Measurements from ENCODE around the gene ARL8A.
"Not testable (repeated sequence)": the region's sequence is repeated elsewhere in the genome, so short reads cannot be mapped to it uniquely, and the experiment has no call there.

Gene ARL8A

DNA sequence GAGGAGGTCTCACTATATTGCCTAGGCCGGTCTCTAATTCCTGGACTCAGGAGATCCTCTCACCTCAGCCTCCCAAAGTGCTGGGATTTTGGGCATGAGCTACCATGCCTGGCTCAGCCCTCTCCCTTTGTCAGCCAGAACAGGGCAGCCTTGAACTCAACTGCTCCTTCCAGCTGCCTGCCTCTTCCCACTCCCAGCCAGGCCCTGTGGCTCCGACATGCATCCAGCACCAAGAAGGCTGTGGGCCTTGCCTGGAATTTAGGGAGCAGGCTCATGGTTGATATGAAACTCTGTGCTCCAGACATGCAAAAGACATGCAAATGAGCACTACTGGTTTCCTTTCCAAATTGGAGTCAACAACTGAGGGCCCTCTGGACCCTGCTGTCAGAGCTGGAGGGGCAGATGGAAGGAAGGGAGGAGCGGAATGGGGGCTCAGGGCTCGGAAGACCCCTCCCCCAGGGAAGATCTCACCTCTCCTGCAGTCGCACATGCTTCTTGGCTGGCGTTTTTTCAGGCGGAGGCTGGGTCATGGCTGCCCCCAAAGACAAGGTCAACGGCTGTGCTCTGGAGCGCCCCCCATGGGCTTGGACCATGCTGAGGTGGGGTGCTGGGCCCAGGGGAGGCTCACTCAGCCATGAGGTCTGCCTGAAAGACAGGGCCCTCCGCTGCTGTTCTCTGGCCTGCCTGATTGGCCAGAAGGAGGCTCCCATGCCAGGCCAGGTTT, 14.4 kb upstream of the ARL8A start:
- no peak for DNase-seq (ENCODE audit: low read depth)

DNA sequence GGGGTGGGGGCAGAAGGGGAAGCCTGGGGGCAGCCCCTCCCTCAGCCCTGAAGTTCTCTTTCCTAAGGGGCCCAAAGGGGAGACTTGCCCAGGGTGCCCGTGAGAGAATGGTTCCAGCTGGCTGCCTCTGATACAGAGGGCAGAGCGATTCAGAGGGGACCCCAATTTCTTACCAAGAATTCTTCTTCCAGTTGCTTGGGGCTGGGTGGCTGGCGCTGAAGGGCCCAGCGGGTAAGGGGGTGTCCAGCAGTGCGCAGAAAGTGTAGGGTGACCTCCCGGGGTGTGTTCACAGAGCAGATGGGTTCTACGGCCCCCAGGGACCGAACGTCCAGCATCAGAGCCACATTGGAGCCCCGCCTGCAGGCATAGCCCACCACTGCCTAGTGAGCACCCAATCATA, 13.4 kb upstream of the ARL8A start:
- DNase-seq (ENCODE audit: low read depth), result no peak

DNA sequence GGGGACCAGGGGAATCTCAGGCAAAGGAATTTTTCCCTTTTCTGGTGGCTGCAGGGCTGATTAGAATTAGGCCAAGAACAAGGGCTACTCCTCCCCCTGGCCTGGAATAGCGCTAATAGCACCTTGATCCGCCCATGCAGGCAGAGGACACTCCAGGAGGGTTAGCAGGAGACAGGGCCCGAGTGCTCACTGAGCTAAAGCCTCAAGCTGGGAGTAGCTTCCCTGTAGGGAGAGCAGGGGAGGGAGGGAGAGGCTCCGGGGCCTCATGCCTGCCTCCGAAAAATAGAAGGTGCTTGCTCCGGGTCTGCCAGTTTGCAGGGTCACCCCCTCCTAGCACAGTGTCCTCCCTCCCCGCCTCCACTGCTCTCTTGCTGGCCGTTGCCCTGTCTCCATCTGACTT, 12.1 kb upstream of the ARL8A start:
- DNase-seq (ENCODE audit: low read depth), result no peak

DNA sequence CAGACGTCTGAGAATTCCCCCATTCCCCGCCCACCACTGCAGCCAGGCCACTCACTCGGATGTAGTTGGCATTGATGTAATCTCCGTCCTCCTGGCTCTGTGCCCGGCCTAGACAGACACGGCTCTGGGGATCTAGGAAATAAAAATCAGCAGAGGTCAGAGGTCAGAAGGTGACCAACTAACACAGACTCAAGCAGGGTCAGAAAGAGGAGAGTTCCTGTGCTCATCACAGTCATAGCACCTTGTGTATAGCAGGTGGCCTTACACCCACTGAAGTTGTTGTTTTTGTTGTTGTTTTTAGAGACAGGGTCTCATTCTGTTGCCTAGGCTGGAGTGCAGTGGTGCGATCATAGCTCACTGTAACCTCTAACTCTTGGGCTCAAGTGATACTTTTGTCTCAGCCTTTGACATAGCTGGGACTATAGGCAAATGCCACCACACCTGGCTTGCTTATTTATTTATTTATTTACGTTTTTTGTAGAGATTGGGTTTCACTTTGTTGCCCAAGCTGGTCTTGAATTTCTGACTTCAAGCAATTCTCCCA, 11.0 kb upstream of the ARL8A start:
- DNase-seq (ENCODE audit: low read depth), result no peak

DNA sequence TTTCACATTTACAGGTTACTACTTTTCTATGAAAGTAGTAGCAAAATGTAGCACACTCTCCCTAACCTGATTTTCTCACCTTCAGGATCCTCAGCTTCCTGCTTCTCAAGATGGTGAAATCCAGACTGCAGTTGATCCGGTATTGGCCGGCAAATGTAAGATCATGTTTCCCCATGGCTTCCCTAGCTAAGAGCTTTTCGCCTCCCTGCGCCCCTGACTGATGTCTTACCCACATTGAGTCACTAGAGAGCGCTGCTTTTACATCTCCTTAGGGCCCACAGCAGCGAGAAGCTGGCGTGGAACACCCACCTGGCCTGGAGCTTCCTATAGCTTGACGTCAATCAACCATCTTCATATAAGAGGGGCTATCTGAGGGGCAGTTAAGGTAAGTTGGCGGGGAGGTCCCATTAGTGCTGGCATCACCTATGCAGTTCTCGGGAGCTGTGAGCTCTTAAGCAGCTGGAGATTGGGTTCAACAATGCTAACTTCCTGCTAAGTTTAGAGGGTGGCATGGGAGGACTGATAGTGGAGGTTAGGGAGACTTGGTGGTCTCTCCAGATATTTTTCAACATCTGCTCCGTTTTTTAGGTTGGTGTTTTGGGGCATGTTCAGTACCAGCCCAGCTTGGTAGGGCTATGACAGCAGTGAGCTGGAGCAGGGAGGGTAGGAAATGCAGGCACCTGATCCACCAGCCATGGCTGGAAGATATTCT, 10.4 kb upstream of the ARL8A start:
- no peak for DNase-seq (ENCODE audit: low read depth)

DNA sequence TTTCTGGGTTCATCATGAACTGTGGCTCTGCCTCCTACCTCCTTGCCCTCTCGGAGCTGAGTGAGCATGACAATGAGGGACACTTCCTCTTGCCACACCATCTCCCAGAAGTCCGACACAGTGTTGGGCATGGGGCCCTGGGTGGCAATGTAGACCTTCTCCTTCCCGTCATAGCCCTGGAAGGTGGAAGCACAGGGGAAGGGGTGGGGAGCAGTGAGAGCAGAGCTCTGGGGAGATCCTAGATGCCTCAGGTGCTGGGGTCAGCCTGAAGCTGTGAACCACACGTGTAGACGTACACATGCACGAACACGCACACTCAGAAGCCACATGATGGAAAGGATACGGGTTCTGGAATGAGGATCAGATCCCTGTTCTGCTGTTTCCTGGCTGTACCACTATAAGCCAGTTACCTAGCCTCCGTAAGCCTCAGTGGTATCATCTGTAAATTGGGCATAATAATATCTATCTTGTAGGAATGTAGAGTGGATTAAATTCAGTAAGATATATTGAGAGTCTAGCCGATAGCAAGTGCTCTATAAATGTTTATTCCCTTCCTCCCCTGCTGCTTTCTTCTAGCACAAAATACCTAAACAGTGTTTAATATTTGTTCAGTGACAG, 9.7 kb upstream of the ARL8A start:
- no peak for DNase-seq (ENCODE audit: low read depth)

DNA sequence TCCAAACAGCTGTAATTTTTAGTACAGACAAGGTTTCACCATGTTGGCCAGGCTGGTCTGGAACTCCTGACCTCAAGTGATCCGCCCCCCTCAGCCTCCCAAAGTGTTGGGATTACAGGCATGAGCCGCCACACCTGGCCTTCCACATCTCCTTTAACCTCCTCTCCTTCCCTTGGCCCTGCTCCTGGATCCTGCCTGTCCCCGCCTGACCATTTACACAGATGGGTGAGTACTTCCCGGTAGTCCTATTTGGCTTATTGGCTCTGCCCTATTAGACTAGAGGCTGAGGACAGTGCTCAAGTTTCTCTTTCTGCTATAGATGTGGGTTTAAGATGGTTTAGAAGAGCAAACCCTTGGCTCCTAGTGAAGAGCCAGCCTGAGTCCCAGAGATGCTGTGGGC, 8.7 kb upstream of the ARL8A start:
- DNase-seq (ENCODE audit: low read depth), result no peak

DNA sequence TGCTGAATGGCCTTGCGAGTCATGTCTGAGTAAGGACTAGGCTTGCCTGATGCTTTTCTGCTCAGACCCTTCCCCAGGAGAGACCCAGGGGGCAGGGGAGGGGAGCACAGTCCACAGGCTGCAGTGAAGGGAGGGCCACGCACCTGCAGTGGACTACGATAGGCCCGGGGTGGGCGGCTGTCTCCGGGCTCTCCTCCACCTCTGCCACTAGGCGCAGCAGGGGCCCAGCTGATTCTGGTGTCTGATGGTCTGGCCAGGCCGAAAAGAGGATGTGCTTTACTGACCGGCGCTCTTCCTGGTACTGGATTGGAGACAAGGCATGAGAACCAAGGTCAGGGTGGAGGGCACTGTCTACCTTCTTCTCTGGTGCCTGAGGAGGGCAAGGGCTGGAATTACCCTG, 7.9 kb upstream of the ARL8A start:
- DNase-seq (ENCODE audit: low read depth), result no peak

DNA sequence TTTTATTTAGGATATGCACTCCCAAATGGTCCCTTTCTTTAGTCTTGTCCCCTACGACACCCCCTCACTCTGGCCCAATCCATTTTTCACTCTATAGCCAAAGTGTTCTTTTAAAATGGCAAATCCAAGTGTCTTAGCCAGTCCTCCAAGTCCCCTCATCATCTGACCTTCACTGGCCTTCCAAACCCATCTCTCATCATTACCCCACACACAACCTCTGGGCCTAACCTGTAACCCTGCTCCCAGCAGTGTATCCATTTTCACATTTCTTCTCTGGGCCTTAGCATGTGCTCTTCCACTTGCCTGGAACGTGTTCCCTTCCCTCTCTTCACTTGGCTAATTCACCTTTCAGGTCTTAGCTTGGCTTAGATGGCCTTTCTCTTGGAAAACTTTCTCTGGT, 6.5 kb upstream of the ARL8A start:
- DNase-seq (ENCODE audit: low read depth), result no peak

DNA sequence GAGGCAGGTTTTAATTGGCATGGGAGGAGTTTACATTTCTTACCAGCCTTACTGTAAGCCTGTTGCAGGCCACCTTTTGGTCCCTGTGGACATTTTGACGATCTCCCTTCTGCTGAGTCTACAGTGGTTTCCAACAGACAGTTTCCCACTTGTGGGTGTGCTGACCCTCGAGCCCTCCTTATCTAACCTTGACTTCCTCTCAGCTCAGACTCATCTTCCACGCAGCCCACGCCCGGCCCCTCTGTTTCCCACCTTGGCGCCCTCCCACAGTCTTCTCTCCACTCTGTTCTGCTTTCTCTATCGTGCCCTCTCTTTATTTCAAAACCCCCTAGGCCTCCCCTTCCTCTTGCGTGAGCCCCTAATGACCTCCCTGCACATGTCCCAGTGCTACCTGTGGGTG, 6.1 kb upstream of the ARL8A start:
- DNase-seq (ENCODE audit: low read depth), result no peak

DNA sequence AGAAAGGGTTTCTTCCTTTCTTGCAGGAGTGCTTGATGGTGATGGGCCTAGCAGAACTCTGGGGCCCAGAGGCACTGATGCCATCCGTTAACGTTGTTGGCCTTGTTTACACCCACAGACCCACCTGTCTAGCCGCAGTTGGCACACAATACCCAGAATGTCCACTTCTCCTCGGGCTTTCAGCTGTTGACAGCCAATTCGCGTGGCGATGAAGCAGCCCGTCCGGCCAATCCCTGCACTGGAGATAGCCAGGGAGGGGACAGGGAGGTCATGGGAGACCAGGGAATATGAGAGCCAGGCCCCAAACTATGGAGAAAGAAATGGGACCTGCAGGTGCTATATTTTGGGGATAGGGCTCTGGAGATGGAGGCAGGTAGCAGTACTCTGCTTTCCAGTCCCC, 5.7 kb upstream of the ARL8A start:
- no peak for DNase-seq (ENCODE audit: low read depth)

DNA sequence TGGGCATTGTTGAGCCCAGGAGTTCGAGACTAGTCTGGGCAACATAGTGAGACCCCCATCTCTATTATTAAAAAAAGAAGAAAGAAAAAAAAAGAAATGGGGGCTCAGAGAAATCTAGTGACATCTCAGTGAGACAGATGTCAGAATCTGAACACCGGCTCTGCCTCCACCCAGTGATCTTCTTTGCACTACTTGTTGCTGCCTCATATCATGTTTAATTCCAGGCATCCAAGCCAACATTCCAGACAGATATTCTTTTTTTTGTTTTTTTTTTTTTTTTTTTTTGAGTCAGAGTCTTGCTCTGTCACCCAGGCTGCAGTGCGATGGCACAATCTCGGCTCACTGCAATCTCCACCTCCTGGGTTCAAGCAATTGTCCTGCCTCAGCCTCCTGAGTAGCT, 5.0 kb upstream of the ARL8A start:
- DNase-seq (ENCODE audit: low read depth), result no peak

DNA sequence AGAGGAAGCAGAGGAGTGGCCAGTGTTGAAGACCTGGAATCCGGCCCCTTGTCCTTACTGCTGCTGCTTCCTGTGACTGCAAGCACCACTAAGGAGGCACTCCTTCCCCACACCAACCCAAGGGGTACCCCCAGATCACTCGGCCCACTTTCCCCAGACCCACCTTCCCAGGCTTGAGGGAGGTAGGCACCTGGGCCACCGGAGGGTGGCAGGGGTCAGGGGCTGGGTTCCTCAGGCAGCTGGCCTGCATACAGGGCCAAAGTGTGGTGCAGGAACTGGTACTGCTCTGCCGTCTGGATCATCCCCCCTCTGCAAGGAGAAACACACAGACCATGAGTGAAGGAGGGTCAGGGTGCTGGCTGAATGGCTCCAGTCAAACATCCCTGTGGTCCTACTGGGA, 3.9 kb upstream of the ARL8A start:
- DNase-seq (ENCODE audit: low read depth), result no peak

DNA sequence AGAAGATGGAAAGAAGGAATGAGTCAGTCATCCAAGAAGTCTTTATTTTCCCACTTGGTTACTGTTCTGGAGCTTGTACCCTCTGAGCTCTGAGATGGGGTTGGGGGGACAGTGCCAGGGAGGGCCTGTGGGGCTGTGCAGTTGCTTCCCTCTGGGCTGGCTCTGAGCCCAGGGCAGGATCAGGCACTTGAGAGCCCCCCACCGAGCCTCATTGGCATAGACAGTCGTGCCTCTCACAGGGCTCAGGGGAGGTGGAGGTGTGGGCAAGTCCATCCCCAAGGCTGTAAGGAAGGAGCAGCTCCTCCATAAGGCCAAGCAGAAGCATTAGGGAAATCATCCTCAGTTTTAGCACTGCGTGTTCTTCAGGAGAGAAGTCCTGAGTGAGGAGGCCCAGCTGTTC, 2.5 kb upstream of the ARL8A start:
- no peak for DNase-seq (ENCODE audit: low read depth)

DNA sequence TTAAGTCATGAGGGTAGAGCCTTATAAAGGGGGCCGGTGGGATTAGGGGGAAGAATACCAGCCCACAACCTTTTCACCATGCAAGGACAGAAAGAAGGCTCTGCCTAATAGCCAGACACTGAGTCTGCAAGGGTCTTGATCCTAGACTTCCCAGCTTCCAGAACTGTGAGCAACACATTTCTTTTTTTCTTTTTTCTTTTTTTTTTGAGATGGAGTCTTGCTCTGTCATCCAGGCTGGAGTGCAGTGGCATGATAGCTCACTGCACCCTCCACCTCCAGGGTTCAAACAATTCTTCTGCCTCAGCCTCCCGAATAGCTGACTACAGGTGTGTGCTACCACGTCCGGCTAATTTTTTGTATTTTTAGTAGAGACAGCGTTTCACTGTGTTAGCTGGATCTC, 1.7 kb upstream of the ARL8A start:
- no peak for DNase-seq (ENCODE audit: low read depth)

DNA sequence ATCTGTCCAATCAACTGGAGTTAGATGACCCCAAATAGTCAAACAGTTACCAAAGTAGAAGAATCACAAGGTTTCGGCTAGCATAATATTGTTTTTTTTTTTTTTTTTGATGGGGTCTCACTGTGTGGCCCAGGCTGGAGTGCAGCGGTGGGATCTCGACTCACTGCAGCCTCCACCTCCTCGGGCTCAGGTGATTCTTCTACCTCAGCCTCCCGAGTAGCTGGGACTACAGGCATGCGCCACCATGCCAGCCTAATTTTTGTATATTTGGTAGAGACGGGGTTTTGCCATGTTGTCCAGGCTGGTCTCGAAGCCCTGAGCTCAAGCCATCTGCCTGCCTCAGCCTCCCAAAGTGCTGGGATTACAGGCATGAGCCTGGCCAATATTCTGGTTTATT, 1.2 kb upstream of the ARL8A start:
- not testable (repeated sequence) for DNase-seq (ENCODE audit: low read depth)

DNA sequence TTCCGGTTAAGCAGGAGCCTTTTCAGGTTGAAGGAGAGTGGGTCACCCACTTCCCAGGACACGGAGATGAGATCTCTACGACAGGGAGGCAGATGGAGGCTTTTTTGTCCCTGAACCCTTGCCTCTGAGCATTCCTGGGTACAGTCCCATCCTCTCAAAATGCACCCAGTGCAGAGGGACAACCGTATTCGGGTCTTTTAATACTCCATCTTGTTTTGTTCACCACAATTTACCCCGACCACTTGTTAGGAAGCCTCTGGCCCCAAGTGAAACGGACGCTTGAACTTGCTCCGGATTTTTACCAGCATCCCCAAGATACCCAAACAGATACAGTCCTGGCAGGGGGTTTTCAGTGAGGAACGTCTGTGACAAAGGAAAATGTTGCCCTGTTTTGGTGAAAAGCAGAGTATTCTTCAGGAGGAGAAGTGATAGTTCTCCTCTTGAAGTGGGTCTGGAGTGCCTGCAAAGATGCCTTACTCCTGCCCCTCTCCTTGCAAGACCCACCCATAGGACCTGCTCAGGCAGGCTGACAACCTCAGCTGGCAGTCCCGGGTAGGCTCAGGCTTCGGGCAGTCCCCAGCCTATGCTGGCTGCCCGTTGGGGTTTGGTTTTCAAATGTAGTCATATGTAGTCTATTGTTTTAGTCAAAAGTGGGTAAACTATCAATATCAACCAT, 669 bp upstream of the ARL8A start:
- no peak for DNase-seq (ENCODE audit: low read depth)

DNA sequence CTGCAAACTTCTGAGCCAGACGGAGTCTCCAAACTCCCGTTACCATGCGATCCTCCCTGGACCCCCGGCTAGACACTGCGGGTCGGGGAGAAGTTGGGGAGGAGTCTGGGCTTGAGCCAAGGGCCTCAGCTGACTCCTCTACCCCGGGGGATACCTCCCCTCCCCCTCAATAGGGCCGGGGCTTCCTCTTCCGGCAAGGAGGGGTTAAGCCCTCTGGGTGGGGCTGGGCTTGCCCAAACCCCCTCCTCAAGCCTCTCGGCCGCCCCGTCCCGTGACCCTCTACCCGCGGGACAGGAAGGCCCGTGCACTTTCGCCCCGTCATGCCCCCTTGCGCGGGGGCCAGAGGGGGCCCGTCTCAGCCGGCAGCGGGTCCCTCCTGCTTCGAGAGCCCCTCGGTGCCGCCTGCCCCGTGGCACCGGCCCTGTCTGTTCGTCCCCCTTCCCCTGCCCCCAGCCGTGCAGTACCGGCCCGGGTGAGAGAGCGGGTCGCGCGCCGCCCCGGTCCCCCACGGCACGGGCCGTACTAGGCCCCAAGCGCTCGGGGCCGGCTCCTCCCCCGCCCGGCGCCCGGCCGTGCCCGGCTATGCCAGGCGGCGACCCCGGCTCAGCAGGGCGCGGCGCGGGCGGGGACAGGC, 652 bp downstream of the ARL8A start:
- DNase-seq (ENCODE audit: low read depth), result peak; percentile 87

DNA sequence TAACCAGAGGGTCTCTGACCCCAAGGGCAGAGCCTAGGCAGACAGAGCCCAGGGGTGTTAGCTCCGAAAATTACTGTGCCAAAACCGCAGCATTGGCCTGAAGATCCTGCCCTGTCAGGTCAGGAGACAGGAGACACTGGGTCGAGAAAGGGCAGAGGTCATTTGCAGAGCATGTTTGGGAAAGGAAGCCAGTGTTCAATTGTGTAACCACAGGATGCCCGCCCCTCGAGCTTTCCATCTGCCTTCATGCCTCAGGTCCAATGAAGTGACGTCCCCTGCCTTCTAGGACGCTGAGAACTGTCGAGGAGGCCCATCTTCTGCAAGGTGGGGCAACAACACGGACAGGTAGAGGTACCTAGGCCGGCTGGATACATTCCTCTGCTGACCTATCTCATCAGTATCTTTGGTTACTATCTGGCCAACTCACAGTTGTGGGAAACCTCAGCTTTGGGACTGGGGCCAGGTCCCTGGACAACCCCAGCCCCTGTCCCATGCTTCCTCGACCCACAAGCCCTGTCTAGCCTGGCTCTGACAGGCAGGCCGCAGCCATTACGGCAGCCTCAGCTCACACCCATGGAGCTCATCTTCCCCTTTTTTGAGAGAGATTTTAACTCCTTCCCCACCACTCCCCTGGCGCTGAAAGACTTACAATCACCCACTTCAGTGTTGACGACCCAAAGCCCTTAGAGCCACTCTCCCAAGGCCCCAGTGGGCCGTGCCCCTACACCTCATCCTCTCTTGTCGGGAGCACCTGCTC, 1.3 kb downstream of the ARL8A start:
- no peak for DNase-seq (ENCODE audit: low read depth)

DNA sequence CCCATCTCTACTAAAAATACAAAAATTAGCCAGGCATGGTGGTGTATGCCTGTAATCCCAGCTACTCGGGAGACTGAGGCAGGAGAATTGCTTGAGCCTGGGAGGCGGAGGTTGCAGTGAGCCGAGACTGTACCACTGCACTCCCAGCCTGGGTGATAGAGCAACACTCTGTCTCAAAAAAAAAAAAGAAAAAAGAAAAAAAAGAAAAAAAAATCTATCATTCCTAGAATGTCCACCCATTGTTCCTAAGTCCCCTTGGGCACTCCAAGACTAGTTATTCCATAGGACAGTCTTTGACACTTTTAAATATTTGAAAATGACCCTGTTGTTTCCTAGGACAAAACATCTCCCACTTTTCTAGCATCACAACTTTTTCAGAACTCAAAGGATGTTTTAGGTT, 3.1 kb downstream of the ARL8A start:
- not testable (repeated sequence) for DNase-seq (ENCODE audit: low read depth)

DNA sequence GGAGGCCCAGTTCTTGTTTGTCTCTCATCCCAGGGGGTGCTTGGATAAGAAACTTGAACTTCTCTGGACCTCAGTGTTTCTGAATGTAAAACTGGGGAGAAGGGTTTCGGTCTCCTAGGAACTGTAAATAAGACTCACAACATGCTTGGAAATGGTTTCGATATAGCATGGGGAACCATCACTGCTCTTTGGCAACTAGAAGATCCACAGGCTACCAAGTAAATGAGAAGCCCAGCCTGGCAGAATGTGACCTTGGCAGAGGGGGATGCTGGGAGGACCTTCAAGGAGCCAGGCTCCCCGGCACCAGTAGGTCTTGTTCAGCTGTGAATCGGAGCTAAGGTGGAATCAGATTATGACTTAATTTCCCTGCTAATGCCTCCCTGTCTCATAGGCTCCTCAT, 3.7 kb downstream of the ARL8A start:
- no peak for DNase-seq (ENCODE audit: low read depth)
